ENCODE measurements around the gene P3R3URF. TPM values are rescaled to one million over a fixed set of nuclear protein-coding genes. Genes with fewer than 3 reads are reported as not detected.

P3R3URF gene
- total RNA-seq, 5 donors from 2014 or later (not counting 1 experiment from before 2014, with no cell fraction given), result not detected

DNA sequence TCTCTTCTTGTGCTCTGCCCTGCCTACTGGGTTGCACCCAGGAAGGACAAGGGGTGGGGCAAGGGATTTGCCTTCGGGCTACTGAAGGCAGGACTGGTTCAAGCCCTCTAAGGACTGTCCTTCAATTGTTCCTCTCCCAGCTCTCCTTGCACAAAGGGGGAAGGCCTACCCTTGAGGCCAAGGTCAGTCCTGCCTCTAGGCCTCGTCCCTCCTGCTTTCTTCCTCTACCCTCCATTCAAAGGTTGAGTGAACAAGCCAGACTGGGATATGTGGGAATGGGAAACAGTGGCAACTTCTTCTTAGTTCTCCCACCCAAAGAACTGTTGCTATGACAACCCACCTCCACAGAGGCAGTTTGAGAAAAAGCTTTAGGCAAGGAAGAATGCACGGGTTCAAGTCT, 29.5 kb upstream of the P3R3URF start:
- DNase-seq, result no peak
- WGBS (ENCODE audit: insufficient coverage), result 100% methylated on average over 1 of the region's 3 CpGs
- Histone ChIP-seq H3K36me3 (ENCODE audit: control insufficient read depth in 2 of 2, extremely low read depth in 1 of 2, insufficient read depth in 1 of 2, low read length in 1 of 2) (no peaks in the 10 kb centered on the region), H3K9me3 (no peaks in the 10 kb centered on the region), H3K4me3 (ENCODE audit: control insufficient read depth in 1 of 2, extremely low read depth in 1 of 2, low read length in 1 of 2) (no peak overlapping the region), H3K4me1 (ENCODE audit: control insufficient read depth in 1 of 2, extremely low read depth in 1 of 2, insufficient read depth in 2 of 2, low read length in 2 of 2) (peaks cover 0 to 11% of the 10 kb centered on the region in 2 experiments), H3K27ac (ENCODE audit: low read length) (no peak overlapping the region), H3K27me3 (replicated peaks in 1 of 2; ENCODE audit: control insufficient read depth in 2 of 2, extremely low read depth in 1 of 2, insufficient read depth in 2 of 2, low read length in 1 of 2) (peaks cover 0 to 9% of the 10 kb centered on the region in 2 experiments)
- H3K27me3 Mint-ChIP-seq, result peaks cover 0 to 3% of the 10 kb centered on the region in 2 donors
- H3K36me3 Mint-ChIP-seq, result no peaks in the 10 kb centered on the region
- H3K9me3 Mint-ChIP-seq, result no peaks in the 10 kb centered on the region
- no peak overlapping the region for H3K4me3 Mint-ChIP-seq
- no peak for ATAC-seq (replicated peaks in 1 of 4)
- H3K27ac Mint-ChIP-seq, result no peak overlapping the region
- peaks cover 15 to 22% (median 16%) of the 10 kb centered on the region in 3 donors for H3K4me1 Mint-ChIP-seq
- CTCF ChIA-PET, result no interaction called here
- POLR2A ChIA-PET, result no interaction called here

DNA sequence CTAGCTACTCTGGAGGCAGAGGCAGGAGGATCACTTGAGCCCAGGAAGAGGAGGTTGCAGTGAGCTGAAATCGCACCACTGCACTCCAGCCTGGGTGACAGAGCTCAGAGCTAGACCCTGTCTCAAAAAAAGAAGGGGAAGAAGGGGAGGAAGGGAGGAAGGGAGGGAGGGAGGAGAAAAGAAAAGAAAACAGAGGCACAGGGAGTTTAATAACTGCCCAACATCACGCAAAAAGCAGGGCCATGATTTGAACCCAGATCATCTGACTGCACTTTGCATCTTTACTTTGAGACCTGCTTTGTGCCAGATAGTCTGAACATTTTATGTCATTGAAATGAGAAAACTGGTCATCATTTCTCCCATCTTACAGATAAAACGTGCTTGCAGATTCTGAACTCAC, 28.9 kb upstream of the P3R3URF start:
- peaks cover 0 to 9% of the 10 kb centered on the region in 2 experiments for H3K27me3 ChIP-seq (replicated peaks in 1 of 2; ENCODE audit: control insufficient read depth in 2 of 2, extremely low read depth in 1 of 2, insufficient read depth in 2 of 2, low read length in 1 of 2)
- H3K4me3 ChIP-seq (ENCODE audit: control insufficient read depth in 1 of 2, extremely low read depth in 1 of 2, low read length in 1 of 2), result no peak overlapping the region
- H3K27ac ChIP-seq (ENCODE audit: low read length), result no peak overlapping the region
- Mint-ChIP-seq H3K27me3 (peaks cover 0 to 3% of the 10 kb centered on the region in 2 donors), H3K9me3 (no peaks in the 10 kb centered on the region), H3K4me1 (peaks cover 15 to 22% (median 18%) of the 10 kb centered on the region in 3 donors), H3K36me3 (no peaks in the 10 kb centered on the region), H3K4me3 (no peak overlapping the region), H3K27ac (no peak overlapping the region)
- ChIA-PET CTCF (interaction anchor here in 1 of 2 donors (0.9 kb wide), 1 partner anchor 11 kb away, joined by 3 read pairs; no protein-coding TSS in a partner anchor), POLR2A (no interaction called here)
- WGBS (ENCODE audit: insufficient coverage), result 86% methylated on average over 1 of the region's 3 CpGs
- ATAC-seq (replicated peaks in 1 of 4) (no peak), DNase-seq (no peak)
- H3K36me3 ChIP-seq (ENCODE audit: control insufficient read depth in 2 of 2, extremely low read depth in 1 of 2, insufficient read depth in 1 of 2, low read length in 1 of 2), result no peaks in the 10 kb centered on the region
- H3K4me1 ChIP-seq (ENCODE audit: control insufficient read depth in 1 of 2, extremely low read depth in 1 of 2, insufficient read depth in 2 of 2, low read length in 2 of 2), result peaks cover 0 to 11% of the 10 kb centered on the region in 2 experiments
- H3K9me3 ChIP-seq, result no peaks in the 10 kb centered on the region

DNA sequence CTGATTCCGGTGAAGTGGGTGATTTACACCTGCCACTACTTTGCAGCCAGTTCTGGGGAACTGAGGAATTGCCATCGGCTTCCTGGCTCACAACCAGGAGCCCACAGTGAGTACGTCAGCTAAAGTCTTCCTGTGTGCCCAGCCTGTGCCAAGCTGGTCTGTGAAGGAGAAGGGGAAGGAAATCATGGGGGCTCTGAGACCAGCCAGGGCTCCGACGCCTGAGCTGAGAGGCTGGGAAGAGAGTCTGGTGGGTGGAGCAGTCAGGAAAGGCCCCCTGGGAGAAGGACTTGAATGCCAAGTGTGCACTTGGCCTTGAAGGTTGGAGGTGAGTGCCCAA, 28.1 kb upstream of the P3R3URF start:
- peaks cover 0 to 3% of the 10 kb centered on the region in 2 donors for H3K27me3 Mint-ChIP-seq
- Histone ChIP-seq H3K9me3 (no peaks in the 10 kb centered on the region), H3K27me3 (replicated peaks in 1 of 2; ENCODE audit: control insufficient read depth in 2 of 2, extremely low read depth in 1 of 2, insufficient read depth in 2 of 2, low read length in 1 of 2) (peaks cover 0 to 9% of the 10 kb centered on the region in 2 experiments), H3K4me3 (ENCODE audit: control insufficient read depth in 1 of 2, extremely low read depth in 1 of 2, low read length in 1 of 2) (no peak overlapping the region), H3K27ac (ENCODE audit: low read length) (no peak overlapping the region), H3K36me3 (ENCODE audit: control insufficient read depth in 2 of 2, extremely low read depth in 1 of 2, insufficient read depth in 1 of 2, low read length in 1 of 2) (no peaks in the 10 kb centered on the region), H3K4me1 (ENCODE audit: control insufficient read depth in 1 of 2, extremely low read depth in 1 of 2, insufficient read depth in 2 of 2, low read length in 2 of 2) (peaks cover 1 to 11% of the 10 kb centered on the region in 2 experiments)
- peaks cover 15 to 22% (median 20%) of the 10 kb centered on the region in 3 donors for H3K4me1 Mint-ChIP-seq
- H3K27ac Mint-ChIP-seq, result peak overlapping the region in 1 of 2 donors; percentile 18
- H3K36me3 Mint-ChIP-seq, result no peaks in the 10 kb centered on the region
- DNase-seq, result no peak
- CTCF ChIA-PET, result no interaction called here
- peak overlapping the region; percentile 2 to 78 (median 76) for H3K4me3 Mint-ChIP-seq
- no peak for ATAC-seq (replicated peaks in 1 of 4)
- no peaks in the 10 kb centered on the region for H3K9me3 Mint-ChIP-seq
- POLR2A ChIA-PET, result no interaction called here
- WGBS (ENCODE audit: insufficient coverage), result 83% methylated on average over 4 of the region's 5 CpGs

DNA sequence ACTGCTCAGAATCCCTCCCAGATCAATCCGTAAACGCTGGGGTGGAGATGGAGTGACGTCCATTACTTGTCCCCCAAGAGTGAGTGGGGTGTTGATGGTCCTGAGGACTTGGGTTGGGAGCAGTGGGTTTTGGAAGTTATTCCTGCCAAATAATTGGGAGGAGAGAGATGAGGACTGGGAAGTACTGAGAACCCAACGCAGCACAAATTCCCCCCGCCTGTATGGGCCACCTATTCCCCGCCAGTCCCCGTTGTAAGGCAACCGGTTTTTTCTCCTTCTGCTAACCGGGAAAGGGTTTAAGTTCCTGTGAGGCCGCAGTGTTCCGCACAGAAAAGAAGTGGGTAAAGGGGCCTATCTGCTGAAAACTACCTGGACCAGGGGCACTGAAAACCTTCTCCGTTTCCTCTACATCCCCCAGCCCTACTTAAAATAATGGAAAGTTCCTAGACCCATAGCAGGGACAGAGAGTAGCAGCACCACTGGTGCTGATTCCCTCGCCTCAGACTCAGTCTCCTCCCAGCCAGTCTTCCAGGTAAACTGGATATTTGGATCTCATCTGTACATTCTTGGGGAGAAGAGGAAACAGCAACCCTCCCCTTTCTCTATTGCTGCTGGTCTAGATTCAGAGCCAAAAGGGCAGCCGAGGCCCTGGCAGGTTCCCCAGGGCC, 27.6 kb upstream of the P3R3URF start:
- Histone ChIP-seq H3K27ac (ENCODE audit: low read length) (no peak overlapping the region), H3K27me3 (replicated peaks in 1 of 2; ENCODE audit: control insufficient read depth in 2 of 2, extremely low read depth in 1 of 2, insufficient read depth in 2 of 2, low read length in 1 of 2) (peaks cover 0 to 9% of the 10 kb centered on the region in 2 experiments), H3K36me3 (ENCODE audit: control insufficient read depth in 2 of 2, extremely low read depth in 1 of 2, insufficient read depth in 1 of 2, low read length in 1 of 2) (no peaks in the 10 kb centered on the region), H3K9me3 (no peaks in the 10 kb centered on the region), H3K4me3 (ENCODE audit: control insufficient read depth in 1 of 2, extremely low read depth in 1 of 2, low read length in 1 of 2) (peak overlapping the region in 1 of 2 donors; percentile 46), H3K4me1 (ENCODE audit: control insufficient read depth in 1 of 2, extremely low read depth in 1 of 2, insufficient read depth in 2 of 2, low read length in 2 of 2) (peaks cover 4 to 15% of the 10 kb centered on the region in 2 experiments)
- Mint-ChIP-seq H3K4me3 (peak overlapping the region; percentile 76 to 78 (median 77)), H3K36me3 (no peaks in the 10 kb centered on the region), H3K9me3 (no peaks in the 10 kb centered on the region), H3K4me1 (peaks cover 19 to 23% (median 22%) of the 10 kb centered on the region in 3 donors), H3K27me3 (peaks cover 0 to 3% of the 10 kb centered on the region in 2 donors), H3K27ac (peak overlapping the region; percentile 18 to 31)
- 100% methylated on average over 1 of the region's 14 CpGs for WGBS (ENCODE audit: insufficient coverage)
- ATAC-seq (replicated peaks in 1 of 4) (no peak), DNase-seq (no peak)
- POLR2A ChIA-PET, result no interaction called here
- CTCF ChIA-PET, result interaction anchor here in 1 of 2 donors (1.5 kb wide), 1 partner anchor 20 kb away, joined by 3 read pairs; no protein-coding TSS in a partner anchor

DNA sequence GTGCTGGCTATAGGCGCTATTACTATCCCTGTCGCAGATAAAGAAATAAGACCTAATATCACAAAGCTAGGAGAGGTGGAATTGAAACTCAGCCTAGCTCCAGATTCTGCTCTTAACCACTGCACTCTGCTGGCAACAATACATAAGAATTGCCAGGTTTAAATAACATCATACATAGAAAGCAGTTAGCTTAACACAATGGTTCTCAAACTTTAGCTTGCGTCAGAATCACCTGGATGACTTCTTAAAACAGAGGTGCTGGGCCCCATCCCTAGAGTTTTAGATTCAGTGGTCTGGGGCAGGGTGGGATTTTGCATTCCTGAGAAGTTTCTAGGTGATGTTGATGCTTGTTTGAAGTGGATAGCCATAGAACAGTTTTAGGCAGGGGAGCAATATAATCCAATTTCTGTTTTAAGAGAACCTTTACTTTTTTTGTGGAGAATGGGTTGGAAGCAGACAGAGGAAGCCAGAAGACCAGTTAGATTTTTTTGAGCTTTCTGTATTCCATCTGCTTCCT, 23.0 kb upstream of the P3R3URF start:
- WGBS (ENCODE audit: insufficient coverage), result 100% methylated on average over 2 of the region's 3 CpGs
- Histone ChIP-seq H3K27me3 (replicated peaks in 1 of 2; ENCODE audit: control insufficient read depth in 2 of 2, extremely low read depth in 1 of 2, insufficient read depth in 2 of 2, low read length in 1 of 2) (peaks cover 0 to 9% of the 10 kb centered on the region in 2 experiments), H3K9me3 (no peaks in the 10 kb centered on the region), H3K36me3 (ENCODE audit: control insufficient read depth in 2 of 2, extremely low read depth in 1 of 2, insufficient read depth in 1 of 2, low read length in 1 of 2) (peaks cover 5 to 16% of the 10 kb centered on the region in 2 donors), H3K27ac (ENCODE audit: low read length) (no peak overlapping the region), H3K4me1 (ENCODE audit: control insufficient read depth in 1 of 2, extremely low read depth in 1 of 2, insufficient read depth in 2 of 2, low read length in 2 of 2) (peaks cover 15 to 41% of the 10 kb centered on the region in 2 experiments), H3K4me3 (ENCODE audit: control insufficient read depth in 1 of 2, extremely low read depth in 1 of 2, low read length in 1 of 2) (no peak overlapping the region)
- ChIA-PET POLR2A (interaction anchor here in 1 of 2 donors (0.6 kb wide), 1 partner anchor 150 kb away, joined by 11 read pairs; no protein-coding TSS in a partner anchor), CTCF (interaction anchor here in 1 of 2 donors (0.6 kb wide), 1 partner anchor 45 kb away, joined by 3 read pairs; no protein-coding TSS in a partner anchor)
- H3K36me3 Mint-ChIP-seq, result peaks cover 16% of the 10 kb centered on the region
- H3K9me3 Mint-ChIP-seq, result no peaks in the 10 kb centered on the region
- peaks cover 0 to 3% of the 10 kb centered on the region in 2 donors for H3K27me3 Mint-ChIP-seq
- no peak for DNase-seq
- H3K4me1 Mint-ChIP-seq, result peaks cover 35 to 40% (median 36%) of the 10 kb centered on the region in 3 donors
- H3K4me3 Mint-ChIP-seq, result peak overlapping the region; percentile 62 to 82 (median 75)
- ATAC-seq (replicated peaks in 1 of 4), result no peak
- H3K27ac Mint-ChIP-seq, result no peak overlapping the region

DNA sequence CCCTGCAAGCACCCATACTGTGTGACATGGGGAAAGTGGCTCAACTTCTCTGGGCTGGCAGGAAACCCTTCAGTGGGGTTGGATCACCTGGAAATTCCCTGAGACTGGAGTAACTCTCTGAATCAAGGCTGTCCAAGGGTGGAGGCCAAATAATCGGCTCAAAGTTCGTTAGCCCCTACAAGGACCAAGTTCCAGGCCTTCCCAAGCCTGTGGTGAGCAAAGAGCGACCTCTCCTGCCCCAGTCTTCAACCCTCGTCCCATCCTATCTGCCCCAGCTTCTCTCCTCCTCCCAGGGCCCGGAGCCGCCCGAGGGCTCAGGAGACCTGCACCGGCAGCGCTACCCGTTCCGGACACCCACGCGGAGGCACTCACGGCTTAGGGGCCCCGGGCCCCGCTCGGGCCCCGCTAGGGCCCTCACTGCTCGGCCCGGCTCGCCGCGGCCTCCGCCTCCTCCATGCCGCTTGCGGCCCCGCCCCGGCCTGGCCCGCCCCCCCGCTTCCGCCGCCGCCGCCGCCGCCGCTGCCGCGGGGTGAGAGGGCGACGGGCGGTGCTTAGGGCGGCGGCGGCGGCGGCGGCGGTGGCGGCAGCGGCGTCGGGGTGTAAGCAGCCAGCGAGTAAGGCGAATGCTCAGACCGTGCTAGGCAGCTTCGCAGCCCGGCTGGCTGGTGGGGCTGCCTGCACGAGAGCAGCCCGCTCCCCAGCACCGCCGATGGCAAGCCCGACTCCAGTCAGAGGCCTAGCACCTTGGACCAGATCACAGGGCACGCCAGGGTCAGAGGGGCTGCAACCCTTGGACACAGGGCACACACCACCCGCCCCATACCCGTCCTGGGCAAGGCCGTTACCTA, 21.9 kb upstream of the P3R3URF start, which contains the start of gene POMGNT1:
Gene POMGNT1, minus strand, starts transcription at position 471 of the 848 bp plus-strand sequence. CDS start 613 bp downstream, outside the sequence.
- peak within 1 kb of the TSS; percentile 59 for H3K27ac ChIP-seq (ENCODE audit: low read length)
- H3K36me3 ChIP-seq (ENCODE audit: control insufficient read depth in 2 of 2, extremely low read depth in 1 of 2, insufficient read depth in 1 of 2, low read length in 1 of 2), result peaks cover 15 to 27% of the 10 kb centered on the region in 2 donors
- peak within 1 kb of the TSS; percentile 80 to 89 for H3K4me3 ChIP-seq (ENCODE audit: control insufficient read depth in 1 of 2, extremely low read depth in 1 of 2, low read length in 1 of 2)
- peaks cover 25 to 30% (median 26%) of the 10 kb centered on the region in 3 donors for H3K4me1 Mint-ChIP-seq
- H3K4me3 Mint-ChIP-seq, result peak within 1 kb of the TSS; percentile 75 to 84 (median 82)
- peaks cover 22% of the 10 kb centered on the region for H3K36me3 Mint-ChIP-seq
- under 1% methylated on average over 65 of the region's 67 CpGs for WGBS (ENCODE audit: insufficient coverage)
- no peaks in the 10 kb centered on the region for H3K9me3 ChIP-seq
- DNase-seq (peak; percentile 34 to 87 (median 71)), ATAC-seq (replicated peaks in 1 of 4) (peak; percentile 95 to 97 (median 96))
- H3K27me3 Mint-ChIP-seq, result peaks cover 0 to 3% of the 10 kb centered on the region in 2 donors
- H3K27me3 ChIP-seq (replicated peaks in 1 of 2; ENCODE audit: control insufficient read depth in 2 of 2, extremely low read depth in 1 of 2, insufficient read depth in 2 of 2, low read length in 1 of 2), result peaks cover 0 to 4% of the 10 kb centered on the region in 2 experiments
- POLR2A ChIA-PET, result interaction anchor here in 1 of 2 donors (0.5 to 0.6 kb wide), 2 partner anchors 49 to 77 kb away, joined by 6 to 13 read pairs; partner anchors contain the start of gene RAD54L
- no peaks in the 10 kb centered on the region for H3K9me3 Mint-ChIP-seq
- CTCF ChIA-PET, result interaction anchor here (0.5 to 0.6 kb wide), 2 partner anchors 25 to 39 kb away, joined by 3 to 4 read pairs; no protein-coding TSS in a partner anchor
- peak within 1 kb of the TSS; percentile 70 to 86 for H3K27ac Mint-ChIP-seq
- peaks cover 15 to 36% of the 10 kb centered on the region in 2 experiments for H3K4me1 ChIP-seq (ENCODE audit: control insufficient read depth in 1 of 2, extremely low read depth in 1 of 2, insufficient read depth in 2 of 2, low read length in 2 of 2)
